ENCODE results near the gene NOTCH2. TPM values are rescaled to one million over a fixed set of nuclear protein-coding genes. Genes with fewer than 3 reads are reported as not detected.

Gene NOTCH2
- total RNA-seq, 6 experiments from 2014 or later: 122 to 147 (median 134) TPM

- H3K27me3 Mint-ChIP-seq (ENCODE audit: insufficient read depth): peaks cover 1% of the 10 kb centered on the region
- H3K9me3 Mint-ChIP-seq: no peaks in the 10 kb centered on the region
- DNase-seq: peak; percentile 25
- no peak overlapping the region for H3K27ac Mint-ChIP-seq
- TF ChIP-seq, protein P1, sequence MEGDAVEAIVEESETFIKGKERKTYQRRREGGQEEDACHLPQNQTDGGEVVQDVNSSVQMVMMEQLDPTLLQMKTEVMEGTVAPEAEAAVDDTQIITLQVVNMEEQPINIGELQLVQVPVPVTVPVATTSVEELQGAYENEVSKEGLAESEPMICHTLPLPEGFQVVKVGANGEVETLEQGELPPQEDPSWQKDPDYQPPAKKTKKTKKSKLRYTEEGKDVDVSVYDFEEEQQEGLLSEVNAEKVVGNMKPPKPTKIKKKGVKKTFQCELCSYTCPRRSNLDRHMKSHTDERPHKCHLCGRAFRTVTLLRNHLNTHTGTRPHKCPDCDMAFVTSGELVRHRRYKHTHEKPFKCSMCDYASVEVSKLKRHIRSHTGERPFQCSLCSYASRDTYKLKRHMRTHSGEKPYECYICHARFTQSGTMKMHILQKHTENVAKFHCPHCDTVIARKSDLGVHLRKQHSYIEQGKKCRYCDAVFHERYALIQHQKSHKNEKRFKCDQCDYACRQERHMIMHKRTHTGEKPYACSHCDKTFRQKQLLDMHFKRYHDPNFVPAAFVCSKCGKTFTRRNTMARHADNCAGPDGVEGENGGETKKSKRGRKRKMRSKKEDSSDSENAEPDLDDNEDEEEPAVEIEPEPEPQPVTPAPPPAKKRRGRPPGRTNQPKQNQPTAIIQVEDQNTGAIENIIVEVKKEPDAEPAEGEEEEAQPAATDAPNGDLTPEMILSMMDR (IDR thresholded peaks at IDR 0.05): no peak
- H3K4me3 Mint-ChIP-seq: no peak overlapping the region
- H3K36me3 Mint-ChIP-seq (ENCODE audit: low read depth): no peaks in the 10 kb centered on the region
- peaks cover 35% of the 10 kb centered on the region for H3K4me1 Mint-ChIP-seq (ENCODE audit: low read depth)
These were observed 197.6 kb downstream of the NOTCH2 start for GRCh38 chr1:119871881-119872280.

- TF ChIP-seq, protein P1 (IDR thresholded peaks at IDR 0.05): peak; percentile 96
- Mint-ChIP-seq H3K36me3 (ENCODE audit: low read depth) (no peaks in the 10 kb centered on the region), H3K4me3 (peak overlapping the region; percentile 45), H3K9me3 (no peaks in the 10 kb centered on the region), H3K4me1 (ENCODE audit: low read depth) (peaks cover 42% of the 10 kb centered on the region), H3K27me3 (ENCODE audit: insufficient read depth) (peaks cover 1% of the 10 kb centered on the region), H3K27ac (peak overlapping the region; percentile 38; the same call in 1 of the 2 replicates)
- peak; percentile 59 for DNase-seq
These were observed 198.4 kb downstream of the NOTCH2 start for GRCh38 chr1:119870917-119871596.

DNA sequence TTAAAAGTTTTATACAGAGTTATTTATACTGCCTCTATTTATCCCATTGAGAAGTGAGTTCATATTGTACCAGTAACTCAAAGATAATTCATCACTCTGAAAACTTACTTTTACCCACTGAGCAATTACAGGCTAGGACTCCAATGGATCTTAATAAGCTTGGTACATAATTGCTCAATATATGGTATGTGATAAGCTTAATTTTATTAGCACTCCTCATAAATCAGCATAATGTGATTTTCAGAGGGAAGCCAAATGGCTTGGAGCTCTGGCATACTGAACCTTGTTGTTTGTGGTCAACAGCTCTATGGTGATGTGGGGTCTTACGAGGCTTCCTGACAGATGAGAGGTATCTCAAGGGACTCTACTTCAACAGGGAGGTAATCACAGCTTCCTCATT lies 199.5 kb downstream of the NOTCH2 start:
- Mint-ChIP-seq H3K4me3 (no peak overlapping the region), H3K27ac (no peak overlapping the region), H3K36me3 (ENCODE audit: low read depth) (no peaks in the 10 kb centered on the region), H3K27me3 (ENCODE audit: insufficient read depth) (peaks cover 1% of the 10 kb centered on the region), H3K4me1 (ENCODE audit: low read depth) (peaks cover 52% of the 10 kb centered on the region), H3K9me3 (no peaks in the 10 kb centered on the region)
- no peak for DNase-seq
- TF ChIP-seq, protein P1 (IDR thresholded peaks at IDR 0.05): no peak

DNA sequence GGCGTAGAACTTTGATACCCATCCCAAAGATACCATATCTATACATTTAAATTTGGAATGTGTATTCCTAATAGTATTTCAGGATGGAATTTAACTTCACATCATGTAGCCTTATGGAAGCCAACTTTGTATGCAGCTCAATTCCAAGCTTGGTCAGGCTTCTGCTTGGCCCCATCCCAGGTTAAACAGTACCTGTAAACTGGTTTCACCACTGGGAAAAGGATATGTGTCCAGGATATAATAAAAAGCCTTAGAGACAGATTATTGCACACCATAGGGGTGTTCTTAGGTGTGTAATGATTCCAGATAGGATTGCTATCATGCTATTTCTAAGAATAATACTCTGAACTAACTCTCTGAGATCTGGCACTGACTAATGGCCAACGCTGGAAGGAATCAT lies 201.3 kb downstream of the NOTCH2 start:
- Mint-ChIP-seq H3K36me3 (ENCODE audit: low read depth) (no peaks in the 10 kb centered on the region), H3K9me3 (no peaks in the 10 kb centered on the region), H3K4me3 (no peak overlapping the region), H3K27me3 (ENCODE audit: insufficient read depth) (peaks cover 1% of the 10 kb centered on the region), H3K4me1 (ENCODE audit: low read depth) (peaks cover 39% of the 10 kb centered on the region), H3K27ac (no peak overlapping the region)
- no peak for DNase-seq
- TF ChIP-seq, protein P1 (IDR thresholded peaks at IDR 0.05): no peak

DNA sequence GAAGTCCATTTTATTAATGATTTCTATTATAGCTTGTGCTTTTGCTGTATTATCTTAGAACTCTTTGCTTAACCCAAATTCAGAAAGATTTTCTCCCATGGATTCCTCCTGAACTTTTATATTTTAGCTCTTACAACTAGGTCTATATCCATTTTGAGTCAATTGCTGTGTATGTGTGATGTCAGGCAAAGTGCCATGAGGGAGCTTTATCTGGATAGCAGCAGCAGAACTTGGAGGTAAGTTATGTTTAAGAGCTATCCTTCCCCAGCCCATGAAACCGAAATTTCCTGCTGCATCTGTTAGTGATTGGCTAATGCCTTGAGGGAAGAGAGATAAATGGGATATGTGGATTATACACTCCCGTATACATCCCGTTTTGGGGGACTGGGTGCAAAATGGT lies 203.0 kb downstream of the NOTCH2 start:
- no peak overlapping the region; the same call in 1 of the 2 replicates for H3K27ac Mint-ChIP-seq
- H3K4me3 Mint-ChIP-seq: no peak overlapping the region
- no peaks in the 10 kb centered on the region for H3K36me3 Mint-ChIP-seq (ENCODE audit: low read depth)
- H3K4me1 Mint-ChIP-seq (ENCODE audit: low read depth): peaks cover 38% of the 10 kb centered on the region
- peaks cover 1% of the 10 kb centered on the region for H3K27me3 Mint-ChIP-seq (ENCODE audit: insufficient read depth)
- H3K9me3 Mint-ChIP-seq: no peaks in the 10 kb centered on the region
- TF ChIP-seq, protein P1 (IDR thresholded peaks at IDR 0.05): no peak
- DNase-seq: no peak

All from HFFc6 (cell line).